HG02884 (cell line): ENCODE measurements around the gene TBATA.

Source experiments
- ATAC-seq: cut with Tn5 transposase; IDR thresholded peaks from one replicate; pipeline ENCODE4 v1.9.1; 2021; ENCODE audit warnings: mild to moderate bottlenecking, moderate library complexity; ENCODE audit not compliant: unreplicated experiment

Gene TBATA

GRCh38 chr10:70809726-70810125, 24.5 kb upstream of the TBATA start:
- ATAC-seq: no peak

- no peak for ATAC-seq
Observed at GRCh38 chr10:70809011-70809611, 23.9 kb upstream of the TBATA start.

- no peak for ATAC-seq
Observed at GRCh38 chr10:70807556-70807955, 22.4 kb upstream of the TBATA start.

GRCh38 chr10:70806841-70807240, 21.7 kb upstream of the TBATA start:
- no peak for ATAC-seq

GRCh38 chr10:70805619-70806215, 20.5 kb upstream of the TBATA start:
- ATAC-seq: no peak

- no peak for ATAC-seq
Observed at GRCh38 chr10:70804421-70804808, 19.2 kb upstream of the TBATA start.

- no peak for ATAC-seq
Observed at GRCh38 chr10:70803775-70804420, 18.7 kb upstream of the TBATA start.

- ATAC-seq: no peak
Observed at GRCh38 chr10:70801854-70802253, 16.7 kb upstream of the TBATA start.

- no peak for ATAC-seq
Observed at GRCh38 chr10:70799124-70799523, 13.9 kb upstream of the TBATA start.

- ATAC-seq: no peak
Observed at GRCh38 chr10:70797840-70798239, 12.7 kb upstream of the TBATA start.

GRCh38 chr10:70795613-70796012, 10.4 kb upstream of the TBATA start:
- no peak for ATAC-seq

- ATAC-seq: no peak
Observed at GRCh38 chr10:70791386-70792039, 6.3 kb upstream of the TBATA start.

- no peak for ATAC-seq
Observed at GRCh38 chr10:70786799-70787415, 1.7 kb upstream of the TBATA start.

GRCh38 chr10:70784471-70784870, 706 bp downstream of the TBATA start:
- no peak for ATAC-seq

GRCh38 chr10:70784016-70784415, 1.2 kb downstream of the TBATA start:
- ATAC-seq: no peak

GRCh38 chr10:70782746-70783680, 2.2 kb downstream of the TBATA start:
- ATAC-seq: no peak

GRCh38 chr10:70782086-70782745, 3.0 kb downstream of the TBATA start:
- no peak for ATAC-seq

GRCh38 chr10:70781461-70782051, 3.6 kb downstream of the TBATA start:
- ATAC-seq: no peak

- ATAC-seq: no peak
Observed at GRCh38 chr10:70780772-70781171, 4.4 kb downstream of the TBATA start.

GRCh38 chr10:70780370-70780760, 4.8 kb downstream of the TBATA start:
- ATAC-seq: no peak
